IPS-18a (cell line): Measurements from ENCODE around the gene SHD.

Experiments
- H3K27ac ChIP-seq: one replicate; pipeline ENCODE4 v1.5.1; 2013; ENCODE audit warnings: low read length
- H3K27me3 ChIP-seq: one replicate; pipeline ENCODE4 v1.6.1; 2013; ENCODE audit warnings: mild to moderate bottlenecking, low read length; ENCODE audit not compliant: control insufficient read depth, insufficient read depth
- H3K36me3 ChIP-seq: one replicate; pipeline ENCODE4 v1.6.1; 2013; ENCODE audit warnings: low read depth, low read length; ENCODE audit not compliant: control insufficient read depth
- H3K4me1 ChIP-seq: one replicate; pipeline ENCODE4 v1.6.1; 2013; ENCODE audit warnings: low read depth, low read length; ENCODE audit not compliant: control insufficient read depth
- H3K4me3 ChIP-seq: one replicate; pipeline ENCODE4 v1.5.1; 2013; ENCODE audit warnings: low read length
- H3K9ac ChIP-seq: one replicate; pipeline ENCODE4 v1.6.1; 2013; ENCODE audit warnings: mild to moderate bottlenecking, low read length, moderate library complexity
- H3K9me3 ChIP-seq: one replicate; pipeline ENCODE4 v1.6.1; 2013; ENCODE audit warnings: low read depth, low read length; ENCODE audit not compliant: control insufficient read depth

Gene SHD

DNA sequence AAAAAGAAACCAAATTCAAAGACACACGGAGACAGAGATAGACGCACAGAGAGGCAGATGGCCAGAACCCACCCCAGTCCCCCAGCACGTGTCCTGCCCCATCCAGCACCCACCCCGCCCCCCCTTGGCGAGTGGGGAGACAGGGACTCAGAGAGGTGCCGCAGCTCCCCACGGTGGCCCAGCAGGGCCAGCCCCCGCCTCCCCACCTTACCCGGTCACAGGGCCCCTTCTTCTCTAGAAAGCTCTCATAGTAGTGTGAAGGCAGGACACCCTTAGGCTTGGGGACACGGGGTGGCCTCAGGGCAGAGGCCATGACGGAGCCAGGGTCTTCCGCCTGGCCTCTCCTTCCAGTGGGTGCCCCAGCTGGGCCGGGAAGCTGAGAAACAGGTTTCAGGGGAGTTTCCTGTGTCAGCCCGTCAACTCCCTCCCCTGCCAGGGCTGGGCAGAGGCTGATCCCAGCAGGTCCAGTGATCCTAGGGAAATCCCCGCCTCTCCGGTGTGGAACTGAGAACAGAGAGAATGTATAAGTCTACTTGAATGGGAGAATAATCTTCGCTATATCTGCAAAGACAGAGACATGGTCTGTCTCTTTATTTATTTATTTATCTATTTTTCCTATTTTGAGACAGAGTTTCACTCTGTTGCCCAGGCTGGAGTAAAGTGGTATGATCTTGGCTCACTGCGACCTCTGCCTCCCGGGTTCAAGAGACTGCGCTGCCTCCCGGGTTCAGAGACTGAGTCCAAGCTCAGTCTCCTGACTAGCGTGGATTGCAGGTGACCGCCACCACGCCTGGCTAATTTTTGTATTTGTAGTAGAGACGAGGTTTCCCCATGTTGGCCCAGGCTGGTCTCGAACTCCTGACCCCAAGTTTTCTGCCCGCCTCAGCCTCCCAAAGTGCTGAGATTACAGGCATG lies 59.6 kb downstream of the SHD start, which contains the start of gene STAP2:
TSS of gene STAP2 (minus strand) at position 387 of the 915 bp plus-strand sequence. CDS start at position 313, 74 bp downstream.
- Histone ChIP-seq H3K4me1 (peaks cover 4% of the 10 kb centered on the region), H3K9me3 (no peaks in the 10 kb centered on the region), H3K4me3 (peak within 1 kb of the TSS; percentile 56), H3K27ac (no peak within 1 kb of the TSS), H3K9ac (peak within 1 kb of the TSS; percentile 29), H3K36me3 (no peaks in the 10 kb centered on the region), H3K27me3 (no peaks in the 10 kb centered on the region)
